ENCODE results near the gene GRIN2C. TPM values are rescaled to one million over a fixed set of nuclear protein-coding genes. Genes with fewer than 3 reads are reported as not detected.

Gene GRIN2C
- total and polyA plus RNA-seq, 2 donors from 2014 or later, result 0.15 to 0.31 TPM

DNA sequence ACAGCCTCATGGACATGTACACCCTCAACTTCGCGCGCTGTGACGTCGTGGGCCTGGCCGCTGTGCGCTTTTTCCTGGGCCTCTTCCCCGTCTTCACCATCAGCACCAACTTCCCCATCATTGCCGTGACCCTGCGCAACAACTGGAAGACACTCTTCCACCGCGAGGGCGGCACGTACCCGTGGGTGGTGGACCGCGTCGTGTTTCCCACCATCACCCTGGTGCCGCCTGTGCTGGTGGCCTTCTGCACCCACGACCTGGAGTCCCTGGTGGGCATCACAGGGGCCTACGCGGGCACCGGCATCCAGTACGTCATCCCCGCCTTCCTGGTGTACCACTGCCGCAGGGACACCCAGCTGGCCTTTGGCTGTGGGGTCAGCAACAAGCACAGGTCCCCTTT, 23.5 kb downstream of the GRIN2C start:
- Histone ChIP-seq H3K4me1 (ENCODE audit: control insufficient read depth in 2 of 3, insufficient read depth in 2 of 3, low read depth in 1 of 3, low read length in 3 of 3) (peaks cover 0 to 2% (median 0%) of the 10 kb centered on the region in 3 donors), H3K27me3 (ENCODE audit: control insufficient read depth, insufficient read depth, low read length) (no peaks in the 10 kb centered on the region), H3K4me3 (ENCODE audit: low read length in 3 of 3) (no peak overlapping the region), H3K9me3 (ENCODE audit: control insufficient read depth in 2 of 3, insufficient read depth in 1 of 3, low read length in 3 of 3) (no peaks in the 10 kb centered on the region), H3K27ac (ENCODE audit: low read depth in 2 of 2, low read length in 2 of 2) (no peak overlapping the region), H3K36me3 (ENCODE audit: control insufficient read depth in 2 of 3, insufficient read depth in 3 of 3, low read length in 3 of 3) (no peaks in the 10 kb centered on the region), H3K9ac (ENCODE audit: low read length in 3 of 3) (no peak overlapping the region)
- no peak for TF ChIP-seq CTCF (IDR thresholded peaks at IDR 0.05; ENCODE audit: borderline replicate concordance, extremely low read depth, insufficient read depth)
- intact Hi-C loops (cut with DNase I), result no loop called here
- DNase-seq (no peak), FAIRE-seq (no peak)

DNA sequence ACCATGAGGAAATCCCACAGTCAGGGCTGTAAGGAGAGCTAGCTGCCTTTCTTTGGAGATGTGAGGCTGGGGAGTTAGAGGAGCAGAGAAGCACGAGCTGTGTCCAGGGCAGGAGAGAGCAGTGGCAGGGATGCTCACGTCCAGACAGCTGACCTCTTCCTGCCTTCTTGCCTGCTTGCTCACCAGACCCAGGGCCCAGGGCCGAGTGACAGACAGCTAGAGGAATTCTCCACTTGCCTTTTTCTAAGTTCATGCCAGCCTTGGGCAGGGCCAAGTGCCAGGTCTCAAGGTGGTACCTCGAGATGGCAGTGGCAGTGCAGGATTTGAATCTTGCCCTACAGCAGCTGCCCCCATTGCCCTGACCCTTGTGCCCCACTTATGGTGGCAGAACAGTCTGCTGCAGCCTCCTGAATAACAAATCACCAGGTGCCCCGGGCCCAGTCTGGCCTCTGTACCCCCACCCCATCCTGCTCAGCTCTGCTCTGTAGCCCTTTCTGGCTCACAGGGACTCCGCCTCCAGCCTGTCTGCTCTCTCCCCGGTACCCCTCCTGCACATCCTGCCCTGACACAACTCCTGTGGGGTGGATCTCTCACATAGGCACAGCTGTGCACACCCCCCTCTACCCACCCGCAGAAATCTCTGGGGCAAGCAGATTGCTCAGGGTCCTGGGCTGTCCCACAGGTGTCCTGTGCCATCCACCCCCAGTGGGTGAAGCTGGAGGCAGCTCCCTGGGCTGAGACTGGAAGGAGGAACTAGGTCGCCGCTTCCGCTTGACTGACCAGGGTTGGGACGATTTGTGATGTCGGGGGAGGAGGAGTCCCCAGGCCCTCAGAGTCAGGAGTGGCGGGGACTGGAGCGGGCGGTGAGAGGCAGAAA, 25.9 kb downstream of the GRIN2C start:
- H3K4me1 ChIP-seq (ENCODE audit: control insufficient read depth in 2 of 3, insufficient read depth in 2 of 3, low read depth in 1 of 3, low read length in 3 of 3), result no peaks in the 10 kb centered on the region
- no peak overlapping the region for H3K9ac ChIP-seq (ENCODE audit: low read length in 3 of 3)
- DNase-seq (peak in 4 of 5 donors; percentile 68 to 82 (median 76)), FAIRE-seq (no peak)
- no peaks in the 10 kb centered on the region for H3K9me3 ChIP-seq (ENCODE audit: control insufficient read depth in 2 of 3, insufficient read depth in 1 of 3, low read length in 3 of 3)
- no peak for TF ChIP-seq CTCF (IDR thresholded peaks at IDR 0.05; ENCODE audit: borderline replicate concordance, extremely low read depth, insufficient read depth)
- no peaks in the 10 kb centered on the region for H3K36me3 ChIP-seq (ENCODE audit: control insufficient read depth in 2 of 3, insufficient read depth in 3 of 3, low read length in 3 of 3)
- no peaks in the 10 kb centered on the region for H3K27me3 ChIP-seq (ENCODE audit: control insufficient read depth, insufficient read depth, low read length)
- H3K4me3 ChIP-seq (ENCODE audit: low read length in 3 of 3), result no peak overlapping the region
- intact Hi-C loops (cut with DNase I), result no loop called here
- H3K27ac ChIP-seq (ENCODE audit: low read depth in 2 of 2, low read length in 2 of 2), result no peak overlapping the region

GRCh38 chr17:74832421-74832820, 27.3 kb downstream of the GRIN2C start:
- no peak for FAIRE-seq

More at GRCh38 chr17:74832421-74832820, 27.3 kb downstream of the GRIN2C start:
- Histone ChIP-seq H3K36me3 (ENCODE audit: control insufficient read depth in 2 of 3, insufficient read depth in 3 of 3, low read length in 3 of 3) (no peaks in the 10 kb centered on the region), H3K4me3 (ENCODE audit: low read length in 3 of 3) (no peak overlapping the region), H3K27me3 (ENCODE audit: control insufficient read depth, insufficient read depth, low read length) (no peaks in the 10 kb centered on the region), H3K4me1 (ENCODE audit: control insufficient read depth in 2 of 3, insufficient read depth in 2 of 3, low read depth in 1 of 3, low read length in 3 of 3) (no peaks in the 10 kb centered on the region), H3K9ac (ENCODE audit: low read length in 3 of 3) (no peak overlapping the region), H3K9me3 (ENCODE audit: control insufficient read depth in 2 of 3, insufficient read depth in 1 of 3, low read length in 3 of 3) (no peaks in the 10 kb centered on the region), H3K27ac (ENCODE audit: low read depth in 2 of 2, low read length in 2 of 2) (no peak overlapping the region)
- TF ChIP-seq CTCF (IDR thresholded peaks at IDR 0.05; ENCODE audit: borderline replicate concordance, extremely low read depth, insufficient read depth), result no peak
- intact Hi-C loops (cut with DNase I), result no loop called here
- peak in 1 of 5 donors; percentile 27 for DNase-seq
